GM20000 (cell line): Measurements from ENCODE around the gene KCNV2.

Source experiments
- DNase-seq: peaks from one replicate; pipeline ENCODE4 v3.0.0; 2012; ENCODE audit warnings: low spot score
- CTCF ChIP-seq: IDR thresholded peaks from 2 replicates; pipeline ENCODE4 v1.5.1; 2012; ENCODE audit warnings: mild to moderate bottlenecking, control low read depth; ENCODE audit errors: extremely low read depth, missing control alignments

Gene KCNV2

GRCh38 chr9:2722715-2723114 lies 5.4 kb downstream of the KCNV2 start:
- TF ChIP-seq CTCF = no peak
- DNase-seq = no peak

- no peak for TF ChIP-seq CTCF
- DNase-seq = no peak
These were observed 6.2 kb downstream of the KCNV2 start for GRCh38 chr9:2723376-2724065.

GRCh38 chr9:2725126-2725525 lies 7.8 kb downstream of the KCNV2 start:
- DNase-seq = no peak

GRCh38 chr9:2725898-2726649 lies 8.8 kb downstream of the KCNV2 start:
- DNase-seq = no peak
- no peak for TF ChIP-seq CTCF

More at GRCh38 chr9:2725126-2725525, 7.8 kb downstream of the KCNV2 start:
- TF ChIP-seq CTCF = no peak

GRCh38 chr9:2726650-2727340 lies 9.5 kb downstream of the KCNV2 start:
- no peak for TF ChIP-seq CTCF
- no peak for DNase-seq

- DNase-seq = no peak
- TF ChIP-seq CTCF = no peak
These were observed 10.1 kb downstream of the KCNV2 start for GRCh38 chr9:2727374-2727773.

- peak; percentile 46 for DNase-seq
- TF ChIP-seq CTCF = peak; percentile 81
These were observed 10.8 kb downstream of the KCNV2 start for GRCh38 chr9:2727966-2728613.
